CD4-positive, alpha-beta T cell (primary cell): ENCODE data around the gene TTLL1. TPM values are rescaled to one million over a fixed set of nuclear protein-coding genes. Genes with fewer than 3 reads are reported as not detected.
"Not testable (repeated sequence)": the region's sequence is repeated elsewhere in the genome, so short reads cannot be mapped to it uniquely, and the experiment has no call there.

ENCODE experiments used
- ATAC-seq: fragments of 200-7000 bp; cut with Tn5 transposase; one replicate; pipeline ENCODE4 v1.10.0; 2022; ENCODE audit warnings: mild to moderate bottlenecking; ENCODE audit not compliant: poor library complexity
- CTCF ChIA-PET: fragments of 350-600 bp; sonication (Branson Sonifier 250); formaldehyde crosslinking; loops from one replicate; lab custom pipeline; 2021; ENCODE audit warnings: antibody characterized with exemption, inconsistent platforms; lab: Charles Lee
- POLR2A ChIA-PET: fragments of 350-600 bp; sonication (Branson Sonifier 250); formaldehyde crosslinking; loops from one replicate; lab custom pipeline; 2021; ENCODE audit warnings: antibody characterized with exemption, inconsistent platforms; lab: Charles Lee
- DNase-seq, 14 experiments: peaks; one replicate each; pipeline ENCODE4 v3.0.0-alpha.2; 2013 to 2020; ENCODE audit warnings: mixed read lengths in 2 of 14
- H3K27ac ChIP-seq, 2 donors: one replicate each; pipeline versions ENCODE4 v1.5.1 to v1.7.0; 2013; ENCODE audit warnings: low read length in 2 of 2, low read depth in 1 of 2, mild to moderate bottlenecking in 1 of 2
- H3K27me3 ChIP-seq, 2 experiments: 1 replicate in 1 of 2; 2 replicates in 1 of 2; pipeline versions ENCODE4 v1.6.1 to v1.7.0; 2013; ENCODE audit warnings: low read length in 2 of 2, control low read depth in 1 of 2, mild to moderate bottlenecking in 1 of 2, moderate library complexity in 1 of 2; ENCODE audit not compliant: insufficient read depth in 2 of 2, control insufficient read depth in 1 of 2
- H3K36me3 ChIP-seq: one replicate; pipeline ENCODE4 v1.6.1; 2013; ENCODE audit warnings: low read length, control low read depth; ENCODE audit not compliant: insufficient read depth
- H3K4me1 ChIP-seq: one replicate; pipeline ENCODE4 v1.6.1; 2013; ENCODE audit warnings: low read length, control low read depth; ENCODE audit not compliant: insufficient read depth
- H3K4me3 ChIP-seq: one replicate; pipeline ENCODE4 v1.5.1; 2013; ENCODE audit warnings: mild to moderate bottlenecking, low read length, moderate library complexity
- H3K9me3 ChIP-seq, 2 experiments: 1 replicate in 1 of 2; 2 replicates in 1 of 2; pipeline versions ENCODE4 v1.6.1 to v1.7.0; 2013; ENCODE audit warnings: low read length in 2 of 2, mild to moderate bottlenecking in 2 of 2, control low read depth in 1 of 2, moderate library complexity in 1 of 2; ENCODE audit not compliant: control insufficient read depth in 1 of 2, insufficient read depth in 1 of 2
- H3K27ac Mint-ChIP-seq: one replicate; pipeline ENCODE4 v1.8.0; 2020; ENCODE audit warnings: mixed read lengths
- H3K27me3 Mint-ChIP-seq: one replicate; pipeline ENCODE4 v1.8.0; 2021; ENCODE audit warnings: mixed read lengths
- H3K36me3 Mint-ChIP-seq: one replicate; pipeline ENCODE4 v1.8.0; 2021; ENCODE audit warnings: low read depth, mixed read lengths
- H3K4me1 Mint-ChIP-seq: one replicate; pipeline ENCODE4 v1.8.0; 2021; ENCODE audit warnings: low read depth, mixed read lengths
- H3K4me3 Mint-ChIP-seq: one replicate; pipeline ENCODE4 v1.8.0; 2020; ENCODE audit warnings: mild to moderate bottlenecking, mixed read lengths
- H3K9me3 Mint-ChIP-seq: one replicate; pipeline ENCODE4 v1.8.0; 2020; ENCODE audit warnings: mixed read lengths
- intact Hi-C, 2 experiments: fragments of 100-400 bp; cut with DNase I in 1 of 2; cut with micrococcal nuclease in 1 of 2; formaldehyde crosslinking; loops; one replicate each; pipeline versions ENCODE4 v1.15.1 to v1.9.0; 2023 to 2025; cut with DNase I, micrococcal nuclease
- total RNA-seq, 174 experiments: library from RNA in 2 of 174; stranded (reverse) in 2 of 174; gene quantifications; one replicate each; pipeline ENCODE4 v1.2.3 and lab custom pipeline; 2021 to 2026
- TF ChIP-seq, protein P1 (sequence below): fragments of 200-600 bp; IDR thresholded peaks from one replicate; pipeline ENCODE4 v1.8.0; 2022; ENCODE audit warnings: antibody characterized with exemption, mild to moderate bottlenecking

Gene TTLL1
- total RNA-seq, 2 experiments from 2014 or later, result 2.6 to 2.8 TPM

DNA sequence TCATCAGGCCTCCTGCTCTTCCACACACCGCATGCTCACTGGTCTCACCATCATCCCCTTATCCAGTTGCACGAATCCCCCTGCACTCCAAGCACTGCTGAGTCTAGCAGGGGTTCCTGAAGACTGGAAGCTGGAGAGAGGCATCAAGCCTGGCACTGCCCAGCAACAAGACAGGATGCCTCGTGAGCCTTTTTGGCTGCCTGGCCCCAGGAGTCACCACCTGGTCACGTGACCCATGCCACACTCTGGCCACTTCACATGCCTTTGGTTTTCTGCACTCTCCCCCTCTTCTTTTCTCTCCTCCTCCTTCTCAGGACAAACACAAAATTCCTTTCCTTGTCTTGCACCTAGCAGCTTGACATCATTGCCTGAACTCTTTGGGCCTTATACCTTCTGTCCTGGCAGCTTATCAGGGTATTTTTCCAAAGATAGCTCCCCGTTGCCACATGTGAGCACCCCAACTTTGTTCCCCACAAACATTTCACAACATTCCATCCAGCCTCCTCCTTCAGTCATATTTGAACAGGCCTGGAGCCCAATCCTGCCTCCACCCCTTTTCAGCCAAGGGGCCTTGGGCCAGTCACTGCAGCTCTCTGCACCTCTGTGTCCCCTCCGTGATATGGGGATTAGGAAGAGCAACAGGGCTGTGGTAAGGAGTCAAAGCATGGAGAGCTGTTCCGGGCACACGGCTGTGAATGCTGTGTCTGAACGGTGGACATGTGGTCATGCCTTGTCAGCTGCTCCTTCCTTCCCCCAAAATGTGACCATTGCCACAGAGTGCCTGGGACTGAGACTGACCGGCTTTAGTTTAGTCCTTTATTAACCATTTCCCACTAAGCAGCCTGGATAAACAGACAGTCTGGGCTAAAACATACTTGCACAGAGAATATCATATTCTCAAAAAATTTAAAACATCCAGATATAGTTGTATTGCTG, 71.4 kb downstream of the TTLL1 start:
- H3K36me3 Mint-ChIP-seq, result peaks cover 9% of the 10 kb centered on the region
- H3K4me3 Mint-ChIP-seq, result peak overlapping the region; percentile 70
- TF ChIP-seq, protein P1, sequence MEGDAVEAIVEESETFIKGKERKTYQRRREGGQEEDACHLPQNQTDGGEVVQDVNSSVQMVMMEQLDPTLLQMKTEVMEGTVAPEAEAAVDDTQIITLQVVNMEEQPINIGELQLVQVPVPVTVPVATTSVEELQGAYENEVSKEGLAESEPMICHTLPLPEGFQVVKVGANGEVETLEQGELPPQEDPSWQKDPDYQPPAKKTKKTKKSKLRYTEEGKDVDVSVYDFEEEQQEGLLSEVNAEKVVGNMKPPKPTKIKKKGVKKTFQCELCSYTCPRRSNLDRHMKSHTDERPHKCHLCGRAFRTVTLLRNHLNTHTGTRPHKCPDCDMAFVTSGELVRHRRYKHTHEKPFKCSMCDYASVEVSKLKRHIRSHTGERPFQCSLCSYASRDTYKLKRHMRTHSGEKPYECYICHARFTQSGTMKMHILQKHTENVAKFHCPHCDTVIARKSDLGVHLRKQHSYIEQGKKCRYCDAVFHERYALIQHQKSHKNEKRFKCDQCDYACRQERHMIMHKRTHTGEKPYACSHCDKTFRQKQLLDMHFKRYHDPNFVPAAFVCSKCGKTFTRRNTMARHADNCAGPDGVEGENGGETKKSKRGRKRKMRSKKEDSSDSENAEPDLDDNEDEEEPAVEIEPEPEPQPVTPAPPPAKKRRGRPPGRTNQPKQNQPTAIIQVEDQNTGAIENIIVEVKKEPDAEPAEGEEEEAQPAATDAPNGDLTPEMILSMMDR, result no peak
- Histone ChIP-seq H3K27ac (no peak overlapping the region), H3K4me3 (no peak overlapping the region), H3K27me3 (no peaks in the 10 kb centered on the region), H3K4me1 (peaks cover 23% of the 10 kb centered on the region), H3K36me3 (no peaks in the 10 kb centered on the region), H3K9me3 (no peaks in the 10 kb centered on the region)
- H3K27ac Mint-ChIP-seq, result no peak overlapping the region
- ChIA-PET CTCF (no interaction called here), POLR2A (no interaction called here)
- no peaks in the 10 kb centered on the region for H3K27me3 Mint-ChIP-seq
- no peaks in the 10 kb centered on the region for H3K9me3 Mint-ChIP-seq
- DNase-seq, result no peak
- ATAC-seq, result no peak
- peaks cover 29% of the 10 kb centered on the region for H3K4me1 Mint-ChIP-seq
- intact Hi-C loops, result loop anchor here (2.0 to 10.0 kb wide), 4 partner anchors 73 to 1477 kb away; partner anchors contain the start of genes ARFGAP3 (in 1 of the 2), MCAT (in 1 of the 2) and RTL6 (in 1 of the 2)

DNA sequence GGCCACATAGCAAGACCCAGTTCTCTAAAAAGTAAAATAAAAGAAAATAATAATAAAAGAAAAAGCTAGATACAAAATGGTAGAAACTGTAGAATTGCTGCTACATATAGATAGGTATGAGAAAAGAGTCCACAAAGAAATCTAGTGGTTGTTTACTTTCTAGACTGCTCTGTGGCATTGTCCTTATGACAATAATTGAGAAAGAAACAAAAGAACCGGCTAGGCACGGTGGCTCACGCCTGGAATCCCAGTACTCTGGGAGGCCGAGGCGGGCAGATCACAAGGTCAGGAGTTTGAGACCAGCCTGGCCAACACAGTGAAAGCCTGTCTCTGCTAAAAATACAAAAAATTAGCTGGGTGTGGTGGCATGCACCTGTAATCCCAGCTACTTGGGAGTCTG, 73.0 kb downstream of the TTLL1 start:
- not testable (repeated sequence) for H3K36me3 ChIP-seq, H3K9me3 ChIP-seq, H3K36me3 Mint-ChIP-seq, H3K27me3 Mint-ChIP-seq, ATAC-seq, DNase-seq, H3K27ac ChIP-seq, H3K9me3 Mint-ChIP-seq, H3K27me3 ChIP-seq
- Mint-ChIP-seq H3K27ac (peak overlapping the region; percentile 98), H3K4me1 (peaks cover 33% of the 10 kb centered on the region), H3K4me3 (peak overlapping the region; percentile 99)
- intact Hi-C loops, result loop anchor here (2.0 to 10.0 kb wide), 4 partner anchors 75 to 1479 kb away; partner anchors contain the start of genes ARFGAP3 (in 1 of the 2), MCAT (in 1 of the 2) and RTL6 (in 1 of the 2)
- peaks cover 23% of the 10 kb centered on the region for H3K4me1 ChIP-seq
- H3K4me3 ChIP-seq, result peak overlapping the region; percentile 91
- ChIA-PET POLR2A (interaction anchor here (0.6 to 2.0 kb wide), 2 partner anchors 95 to 122 kb away, joined by 3 to 6 read pairs; partner anchors contain the start of gene BIK), CTCF (interaction anchor here (1.5 kb wide), 1 partner anchor 18 kb away, joined by 6 read pairs; no protein-coding TSS in a partner anchor)

DNA sequence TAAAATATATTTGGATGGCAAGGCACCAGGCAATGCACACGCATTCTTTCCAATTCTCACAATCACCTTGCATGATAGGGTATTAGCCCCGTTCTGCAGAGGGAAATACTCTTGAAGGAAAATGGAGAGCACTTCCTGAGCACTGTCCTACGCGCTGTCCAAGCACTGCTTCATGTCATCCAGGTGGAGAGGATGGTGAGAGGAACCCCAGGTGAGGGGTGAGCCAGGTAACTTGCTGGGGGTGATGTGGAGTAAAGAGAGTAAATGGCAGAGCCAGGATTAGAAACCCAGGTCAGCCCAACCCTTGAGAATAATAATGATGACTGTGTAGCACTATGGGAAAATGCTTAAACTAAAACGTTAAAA, 73.5 kb downstream of the TTLL1 start:
- DNase-seq (no peak), ATAC-seq (no peak)
- intact Hi-C loops, result loop anchor here (2.0 to 10.0 kb wide), 4 partner anchors 75 to 1479 kb away; partner anchors contain the start of genes ARFGAP3 (in 1 of the 2), MCAT (in 1 of the 2) and RTL6 (in 1 of the 2)
- H3K27ac Mint-ChIP-seq, result peak overlapping the region; percentile 98
- peaks cover 38% of the 10 kb centered on the region for H3K4me1 Mint-ChIP-seq
- Histone ChIP-seq H3K36me3 (no peaks in the 10 kb centered on the region), H3K9me3 (no peaks in the 10 kb centered on the region), H3K27ac (peak overlapping the region; percentile 75), H3K4me3 (peak overlapping the region; percentile 91), H3K4me1 (peaks cover 23% of the 10 kb centered on the region), H3K27me3 (no peaks in the 10 kb centered on the region)
- H3K36me3 Mint-ChIP-seq, result peaks cover 9% of the 10 kb centered on the region
- no peaks in the 10 kb centered on the region for H3K9me3 Mint-ChIP-seq
- peak overlapping the region; percentile 99 for H3K4me3 Mint-ChIP-seq
- POLR2A ChIA-PET, result interaction anchor here (0.6 to 2.0 kb wide), 10 partner anchors 14 to 401 kb away, joined by 3 to 16 read pairs (median 4); partner anchors contain the start of genes BIK and POLDIP3
- TF ChIP-seq, protein P1, result no peak
- CTCF ChIA-PET, result interaction anchor here (0.6 to 1.5 kb wide), 2 partner anchors 18 to 35 kb away, joined by 3 to 6 read pairs; no protein-coding TSS in a partner anchor
- no peaks in the 10 kb centered on the region for H3K27me3 Mint-ChIP-seq
